HL-60 (cell line): Measurements from ENCODE around the gene ZNF319.

Experiments
- DNase-seq, 2 experiments: peaks; one replicate each; pipeline ENCODE4 v3.0.0-alpha.2; 2010 to 2020; ENCODE audit warnings: low read depth in 1 of 2, low spot score in 1 of 2
- H3K27ac ChIP-seq: fragments of 250-450 bp; sonication (Bioruptor Pico); replicated peaks from 2 replicates; pipeline ENCODE4 v1.5.1; 2020; ENCODE audit warnings: mild to moderate bottlenecking, moderate library complexity
- H3K27me3 ChIP-seq: fragments of 250-450 bp; sonication (Bioruptor Pico); 2 replicates; pipeline ENCODE4 v1.5.1; 2021; ENCODE audit warnings: mild to moderate bottlenecking, moderate library complexity; ENCODE audit not compliant: insufficient read depth, poor library complexity, severe bottlenecking
- H3K4me3 ChIP-seq: replicated peaks from 2 replicates; pipeline ENCODE4 v1.5.1; 2011; ENCODE audit warnings: mild to moderate bottlenecking, control low read depth, low read length; ENCODE audit not compliant: insufficient read depth
- CTCF ChIP-seq: IDR thresholded peaks from one replicate; pipeline ENCODE4 v1.5.1; 2011; ENCODE audit warnings: low read length, control low read depth, inconsistent platforms; ENCODE audit not compliant: insufficient read depth
- GABPA ChIP-seq: IDR thresholded peaks from 2 replicates; pipeline ENCODE4 v1.6.1; 2012; ENCODE audit warnings: low read depth
- POLR2AphosphoS5 ChIP-seq: IDR thresholded peaks from 2 replicates; pipeline ENCODE4 v1.6.1; 2012; ENCODE audit warnings: low read depth
- REST ChIP-seq: IDR thresholded peaks from 2 replicates; pipeline ENCODE4 v1.6.1; 2012; ENCODE audit warnings: low read depth; ENCODE audit not compliant: insufficient replicate concordance
- SPI1 ChIP-seq: IDR thresholded peaks from 2 replicates; pipeline ENCODE4 v1.6.1; 2012; ENCODE audit warnings: low read depth, mild to moderate bottlenecking, borderline replicate concordance

Gene ZNF319

GRCh38 chr16:58029410-58029809 lies 28.9 kb upstream of the ZNF319 start:
- no peak for DNase-seq
- TF ChIP-seq REST, result no peak
- no peak for TF ChIP-seq POLR2AphosphoS5
- no peak for TF ChIP-seq SPI1
- TF ChIP-seq GABPA, result no peak
- no peak for TF ChIP-seq CTCF

GRCh38 chr16:58028541-58029070 lies 28.1 kb upstream of the ZNF319 start:
- Histone ChIP-seq H3K4me3 (no peak overlapping the region), H3K27me3 (peaks cover 22% of the 10 kb centered on the region), H3K27ac (no peak overlapping the region)
- DNase-seq, result peak in 1 of 2 experiments; percentile 44
- no peak for TF ChIP-seq REST
- TF ChIP-seq POLR2AphosphoS5, result no peak
- no peak for TF ChIP-seq GABPA
- TF ChIP-seq SPI1, result peak; percentile 83; the same call in 1 of the 2 replicates
- TF ChIP-seq CTCF, result no peak

More at GRCh38 chr16:58029410-58029809, 28.9 kb upstream of the ZNF319 start:
- Histone ChIP-seq H3K4me3 (no peak overlapping the region), H3K27me3 (peaks cover 22% of the 10 kb centered on the region), H3K27ac (no peak overlapping the region)

GRCh38 chr16:58027916-58028455 lies 27.5 kb upstream of the ZNF319 start:
- Histone ChIP-seq H3K27ac (no peak overlapping the region), H3K4me3 (no peak overlapping the region), H3K27me3 (peaks cover 22% of the 10 kb centered on the region)
- TF ChIP-seq POLR2AphosphoS5 (no peak), REST (no peak), GABPA (no peak), CTCF (no peak), SPI1 (no peak)
- DNase-seq, result no peak
